Measurements from ENCODE around the gene ARIH2. TPM values are rescaled to one million over a fixed set of nuclear protein-coding genes. Genes with fewer than 3 reads are reported as not detected.

Gene ARIH2
- total RNA-seq, 4 donors from 2014 or later: 78.9 to 109 (median 97.5) TPM

DNA sequence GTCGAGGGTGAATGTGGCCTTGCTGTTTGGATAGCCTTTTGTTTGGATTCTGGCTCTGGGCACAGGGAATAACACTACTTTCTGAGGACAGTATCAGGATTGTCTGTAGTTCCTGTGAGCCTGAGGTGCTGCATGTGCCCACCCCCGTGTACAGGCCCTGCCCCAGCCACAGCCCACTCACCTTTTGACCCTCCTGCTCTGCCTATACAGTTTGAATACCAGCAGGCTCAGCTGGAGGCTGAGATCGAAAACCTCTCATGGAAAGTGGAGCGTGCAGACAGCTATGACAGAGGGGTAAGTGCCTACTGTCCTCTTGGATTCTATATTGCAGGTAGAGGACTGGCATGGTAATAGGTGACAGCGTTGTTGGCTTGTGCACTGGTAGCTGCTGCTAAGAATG lies 64.0 kb downstream of the ARIH2 start:
- no peak for DNase-seq (ENCODE audit: extremely low spot score)

GRCh38 chr3:48983096-48983495 lies 64.5 kb downstream of the ARIH2 start:
- no peaks in the 10 kb centered on the region for H3K27me3 ChIP-seq
- no peak overlapping the region for H3K4me3 ChIP-seq
- 87% methylated on average over 4 of the region's 4 CpGs for WGBS
- no peak for DNase-seq (ENCODE audit: extremely low spot score)
- peaks cover 54 to 90% (median 86%) of the 10 kb centered on the region in 4 donors for H3K36me3 ChIP-seq
- intact Hi-C loops (cut with DNase I): no loop called here
- H3K9me3 ChIP-seq: no peaks in the 10 kb centered on the region
- TF ChIP-seq EP300 (IDR thresholded peaks at IDR 0.05) (no peak), POLR2AphosphoS5 (IDR thresholded peaks at IDR 0.05) (no peak), CTCF (IDR thresholded peaks at IDR 0.05) (no peak), POLR2A (IDR thresholded peaks at IDR 0.05; ENCODE audit: low read depth) (no peak)
- peaks cover 2 to 4% (median 3%) of the 10 kb centered on the region in 4 donors for H3K4me1 ChIP-seq
- H3K27ac ChIP-seq (replicated peaks in 1 of 4): no peak overlapping the region

More for the DNA sequence above, 64.0 kb downstream of the ARIH2 start:
- H3K27ac ChIP-seq (replicated peaks in 1 of 4): no peak overlapping the region
- H3K4me3 ChIP-seq: no peak overlapping the region
- peaks cover 0 to 2% (median under 1%) of the 10 kb centered on the region in 4 donors for H3K4me1 ChIP-seq
- intact Hi-C loops (cut with DNase I): no loop called here
- peaks cover 58 to 94% (median 90%) of the 10 kb centered on the region in 4 donors for H3K36me3 ChIP-seq
- 71% methylated on average over 4 of the region's 5 CpGs for WGBS
- no peaks in the 10 kb centered on the region for H3K27me3 ChIP-seq
- no peaks in the 10 kb centered on the region for H3K9me3 ChIP-seq
- TF ChIP-seq POLR2A (IDR thresholded peaks at IDR 0.05; ENCODE audit: low read depth) (no peak), POLR2AphosphoS5 (IDR thresholded peaks at IDR 0.05) (no peak), CTCF (IDR thresholded peaks at IDR 0.05) (no peak), EP300 (IDR thresholded peaks at IDR 0.05) (no peak)

DNA sequence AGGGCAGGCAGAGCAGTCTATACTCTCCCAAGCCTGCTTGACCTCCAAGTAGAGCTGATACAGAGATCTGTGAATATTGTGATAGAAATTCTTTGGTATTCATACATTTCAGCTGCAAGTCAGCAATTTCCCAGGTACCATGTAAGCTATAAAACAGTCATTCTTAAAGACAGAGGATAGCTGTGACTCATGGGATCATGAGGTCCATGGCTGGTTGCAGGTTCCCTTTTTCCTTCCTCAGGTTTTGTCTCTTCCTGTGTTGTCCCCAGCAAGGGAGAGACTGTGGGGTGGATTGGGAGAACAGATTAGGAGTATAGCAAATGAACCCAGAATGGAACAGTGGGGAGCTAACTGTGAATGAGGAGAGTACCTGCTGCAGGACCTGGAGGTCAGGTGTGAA lies 66.0 kb downstream of the ARIH2 start:
- H3K4me3 ChIP-seq: no peak overlapping the region
- intact Hi-C loops (cut with DNase I): no loop called here
- DNase-seq (ENCODE audit: extremely low spot score): no peak
- H3K36me3 ChIP-seq: peaks cover 45 to 74% (median 71%) of the 10 kb centered on the region in 4 donors
- H3K9me3 ChIP-seq: no peaks in the 10 kb centered on the region
- H3K27ac ChIP-seq (replicated peaks in 1 of 4): no peak overlapping the region
- H3K27me3 ChIP-seq: no peaks in the 10 kb centered on the region
- H3K4me1 ChIP-seq: peaks cover 14 to 19% (median 18%) of the 10 kb centered on the region in 4 donors
- no peak for TF ChIP-seq CTCF (IDR thresholded peaks at IDR 0.05)
- TF ChIP-seq POLR2A (IDR thresholded peaks at IDR 0.05; ENCODE audit: low read depth): no peak
- no peak for TF ChIP-seq POLR2AphosphoS5 (IDR thresholded peaks at IDR 0.05)
- no peak for TF ChIP-seq EP300 (IDR thresholded peaks at IDR 0.05)

DNA sequence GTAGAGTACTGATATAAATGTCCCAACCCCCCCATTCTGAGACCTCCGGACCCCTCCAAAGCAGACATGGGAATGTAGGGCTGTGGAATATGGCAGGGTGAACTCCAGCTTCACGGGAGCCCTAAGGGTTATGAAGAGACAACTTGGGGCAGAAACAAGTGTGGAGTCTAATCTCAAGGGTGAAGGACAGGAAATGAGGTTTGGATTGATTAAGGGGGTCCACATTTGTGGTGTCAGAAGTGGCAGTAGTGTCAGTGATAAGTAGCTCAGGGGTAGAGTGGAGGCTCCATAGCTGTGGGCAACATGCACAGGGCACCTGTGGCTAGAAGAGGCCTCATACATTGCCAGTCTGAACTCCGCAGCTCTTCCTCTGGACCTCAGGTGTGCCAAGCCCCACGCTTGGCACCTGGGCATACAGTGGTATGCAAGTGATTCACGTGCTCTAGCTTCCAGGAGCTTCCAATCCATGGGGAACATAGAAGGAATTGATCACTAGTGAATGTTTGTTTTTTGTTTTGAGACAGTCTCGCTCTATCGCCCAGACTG lies 67.3 kb downstream of the ARIH2 start:
- Histone ChIP-seq H3K4me3 (no peak overlapping the region), H3K9me3 (no peaks in the 10 kb centered on the region), H3K27me3 (no peaks in the 10 kb centered on the region), H3K4me1 (peaks cover 17 to 27% (median 23%) of the 10 kb centered on the region in 4 donors), H3K36me3 (peaks cover 33 to 62% (median 58%) of the 10 kb centered on the region in 4 donors), H3K27ac (replicated peaks in 1 of 4) (no peak overlapping the region)
- TF ChIP-seq POLR2A (IDR thresholded peaks at IDR 0.05; ENCODE audit: low read depth) (no peak), EP300 (IDR thresholded peaks at IDR 0.05) (no peak), CTCF (IDR thresholded peaks at IDR 0.05) (no peak), POLR2AphosphoS5 (IDR thresholded peaks at IDR 0.05) (no peak)
- 80% methylated on average over 6 of the region's 7 CpGs for WGBS
- intact Hi-C loops (cut with DNase I): no loop called here
- DNase-seq (ENCODE audit: extremely low spot score): no peak

All from esophagus muscularis mucosa (tissue), 4 donors.